Heart right ventricle (tissue), 16 donors: ENCODE results near the gene STUM. TPM values are rescaled to one million over a fixed set of nuclear protein-coding genes. Genes with fewer than 3 reads are reported as not detected.
"Not testable (repeated sequence)": the region's sequence is repeated elsewhere in the genome, so short reads cannot be mapped to it uniquely, and the experiment has no call there.

Source experiments
- ATAC-seq, 8 donors: fragments of 200-7000 bp; cut with Tn5 transposase; one replicate each; pipeline ENCODE4 v1.9.1; 2020; ENCODE audit warnings: mild to moderate bottlenecking in 8 of 8, moderate library complexity in 8 of 8, moderate number of reproducible peaks in 1 of 8
- DNase-seq, 2 donors: peaks; one replicate each; pipeline ENCODE4 v3.0.0-alpha.2; 2020
- H3K27ac ChIP-seq, 10 donors: fragments of 200-600 bp; sonication (generic) in 2 of 10; one replicate each; pipeline versions ENCODE4 v1.5.0 to v1.8.0; 2020 to 2022; ENCODE audit warnings: mild to moderate bottlenecking in 3 of 10
- H3K27me3 ChIP-seq, 7 donors: fragments of 200-600 bp; one replicate each; pipeline ENCODE4 v1.8.0; 2021 to 2022; ENCODE audit warnings: mild to moderate bottlenecking in 2 of 7
- H3K36me3 ChIP-seq, 9 donors: fragments of 200-600 bp; sonication (generic) in 1 of 9; one replicate each; pipeline versions ENCODE4 v1.5.0 to v1.8.0; 2020 to 2022; ENCODE audit warnings: mild to moderate bottlenecking in 2 of 9
- H3K4me1 ChIP-seq, 9 donors: fragments of 200-600 bp; sonication (generic) in 1 of 9; one replicate each; pipeline versions ENCODE4 v1.5.0 to v1.8.0; 2020 to 2022; ENCODE audit warnings: mild to moderate bottlenecking in 4 of 9
- H3K4me3 ChIP-seq, 10 donors: fragments of 200-600 bp; sonication (generic) in 2 of 10; one replicate each; pipeline versions ENCODE4 v1.5.0 to v1.8.0; 2020 to 2022; ENCODE audit warnings: mild to moderate bottlenecking in 7 of 10, moderate library complexity in 2 of 10
- H3K9me3 ChIP-seq, 11 donors: fragments of 200-600 bp in 10 of 11; sonication (generic) in 2 of 11; one replicate each; pipeline versions ENCODE4 v1.5.0 to v1.8.0; 2013 to 2022; ENCODE audit warnings: mild to moderate bottlenecking in 2 of 11, control low read depth in 1 of 11, moderate library complexity in 1 of 11
- WGBS, 2 donors: extraction: QIAGEN DNeasy Blood & Tissue Kit; methylation state at CpG; one replicate each; pipeline ENCODE4 v1.1.7; 2013; ENCODE audit warnings: inconsistent platforms in 1 of 2; 5-methylcytosine and 5-hydroxymethylcytosine counted together
- intact Hi-C, 10 donors: fragments of 100-400 bp; cut with DNase I; formaldehyde crosslinking; loops; one replicate each; pipeline versions ENCODE4 v1.11.1 to v1.14.2; 2022
- long read RNA-seq, 3 donors: library from polyadenylated mRNA; unstranded; transcript quantifications; one replicate each; pipeline ENCODE4 v2.0.0, GENCODE V29; 2020 to 2021
- polyA plus RNA-seq, 2 donors: library from polyadenylated mRNA; stranded (reverse); fragments of 200-250 nt; gene quantifications; one replicate each; pipeline ENCODE4 v1.2.3, GENCODE V29; 2013
- total RNA-seq, 10 donors: library from RNA; stranded (reverse); fragmentation: NEBNext Ultra II Directional in 3 of 10; extraction: Animal tissue kit (Norgen Biotek cat#: 25700) in 3 of 10; gene quantifications; one replicate each; pipeline versions ENCODE4 v1.2.1 to v1.2.4, GENCODE V29; 2021 to 2023
- TF ChIP-seq, protein P1 (sequence below), 9 donors: fragments of 200-600 bp; sonication (generic) in 2 of 9; IDR thresholded peaks; one replicate each; pipeline versions ENCODE4 v1.5.0 to v1.8.0; 2021 to 2022; ENCODE audit warnings: antibody characterized with exemption in 9 of 9, mild to moderate bottlenecking in 5 of 9, moderate library complexity in 1 of 9
- donor health status: Arrhythmogenic right ventricular cardiomyopathy.
- donor health status: ischemic (EF 13 %, LVEDD 7.1; RV severe dilation, severe dysfunction).
- donor health status: healthy with polysubstance abuse.
- donor health status: DM: no; HTN: yes; CAD: no.
- donor health status: DM: no; HTN: no; CAD: no.
- donor health status: ischemic (EF 25% LVEDD 6.9; RV normal size, moderate dysfunction).
- donor health status: ischemic (EF 25% LVEDD 5.7; RV mildly dilated, moderate dysfunction).
- donor health status: healthy.
- donor health status: DM: yes; HTN: yes; CAD: no.
- donor health status: Ischemic cardiomyopathy.
- donor health status: ischemic (EF 35%, LVEDD 5.7; RV mildly dilated, moderate dysfunction).
- donor health status: nonischemic (EF 11% LVEDD 7.7; RV severe dilation, severe dysfunction).
- donor health status: DM: yes; HTN: yes; CAD: no.
- donor health status: PGD.
- donor health status: ischemic (EF 29% LVEDD 5.4; RV normal size, mild dysfunction).
- donor health status: nonischemic (EF 23%, LVEDD 6.1; RV moderate dilation, normal function).

Gene STUM, protein sequence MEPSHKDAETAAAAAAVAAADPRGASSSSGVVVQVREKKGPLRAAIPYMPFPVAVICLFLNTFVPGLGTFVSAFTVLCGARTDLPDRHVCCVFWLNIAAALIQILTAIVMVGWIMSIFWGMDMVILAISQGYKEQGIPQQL
- total RNA-seq (1 to 10 TPM in 5 of 10 donors, under 1 TPM in 5; 0.36 to 2.8 (median 0.94) TPM), polyA plus RNA-seq (1 to 10 TPM in 1 of 2 donors, under 1 TPM in 1; 0.48 to 1.2 TPM)
- long read RNA-seq, donor 1, partial matches to known transcripts: 0 of 1 reads
- long read RNA-seq, donor 1, other reads (novel, unspliced or antisense): 1 of 1 reads
- long read RNA-seq, donor 2, partial matches to known transcripts: 0 of 3 reads
- long read RNA-seq, donor 2, other reads (novel, unspliced or antisense): 3 of 3 reads
- long read RNA-seq, donor 3: 0 reads

DNA sequence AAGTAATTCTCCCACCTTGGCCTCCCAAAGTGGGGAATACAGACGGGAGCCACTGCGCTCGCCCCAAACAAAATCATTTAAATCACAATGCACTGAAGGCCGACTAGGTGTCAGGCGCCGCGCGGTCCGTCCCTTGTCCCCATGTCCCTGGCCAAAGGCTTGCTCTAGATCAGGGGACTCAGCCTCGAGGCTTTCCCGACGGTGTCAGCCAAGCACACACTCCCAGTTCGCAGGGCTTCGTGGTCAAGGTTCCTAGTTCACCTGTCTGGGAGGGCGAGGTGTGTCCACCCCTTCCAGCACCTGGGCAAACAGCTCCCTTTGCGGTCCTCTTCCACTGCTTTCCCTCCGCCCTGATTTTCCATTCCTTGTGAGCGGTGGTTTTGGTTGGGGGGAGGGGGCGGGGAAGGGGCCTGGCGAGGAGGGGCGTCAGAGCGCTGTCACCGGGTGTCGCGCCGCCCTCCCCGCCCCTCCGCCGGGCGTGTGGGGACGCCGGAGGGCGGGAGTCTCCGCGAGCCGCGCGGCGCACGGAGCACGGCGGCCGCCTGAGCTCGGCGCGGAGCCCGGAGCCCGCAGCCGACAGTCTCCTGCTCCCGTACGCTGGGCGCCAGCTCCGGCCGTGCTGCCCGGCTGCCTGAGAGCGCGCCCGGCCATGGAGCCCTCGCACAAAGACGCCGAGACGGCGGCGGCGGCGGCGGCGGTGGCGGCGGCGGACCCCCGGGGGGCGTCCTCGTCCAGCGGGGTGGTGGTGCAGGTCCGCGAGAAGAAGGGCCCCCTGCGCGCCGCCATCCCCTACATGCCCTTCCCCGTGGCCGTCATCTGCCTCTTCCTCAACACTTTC, at the start of gene STUM:
STUM (plus strand) TSS at position 509 of the 838 bp plus-strand sequence; CDS start at position 650, 141 bp downstream.
- H3K27ac ChIP-seq: peak within 1 kb of the TSS in 9 of 10 donors; percentile 5 to 58 (median 30)
- H3K9me3 ChIP-seq: no peaks in the 10 kb centered on the region
- ATAC-seq (peak; percentile 15 to 82 (median 48)), DNase-seq (peak in 1 of 2 donors; percentile 46)
- TF ChIP-seq, protein P1, sequence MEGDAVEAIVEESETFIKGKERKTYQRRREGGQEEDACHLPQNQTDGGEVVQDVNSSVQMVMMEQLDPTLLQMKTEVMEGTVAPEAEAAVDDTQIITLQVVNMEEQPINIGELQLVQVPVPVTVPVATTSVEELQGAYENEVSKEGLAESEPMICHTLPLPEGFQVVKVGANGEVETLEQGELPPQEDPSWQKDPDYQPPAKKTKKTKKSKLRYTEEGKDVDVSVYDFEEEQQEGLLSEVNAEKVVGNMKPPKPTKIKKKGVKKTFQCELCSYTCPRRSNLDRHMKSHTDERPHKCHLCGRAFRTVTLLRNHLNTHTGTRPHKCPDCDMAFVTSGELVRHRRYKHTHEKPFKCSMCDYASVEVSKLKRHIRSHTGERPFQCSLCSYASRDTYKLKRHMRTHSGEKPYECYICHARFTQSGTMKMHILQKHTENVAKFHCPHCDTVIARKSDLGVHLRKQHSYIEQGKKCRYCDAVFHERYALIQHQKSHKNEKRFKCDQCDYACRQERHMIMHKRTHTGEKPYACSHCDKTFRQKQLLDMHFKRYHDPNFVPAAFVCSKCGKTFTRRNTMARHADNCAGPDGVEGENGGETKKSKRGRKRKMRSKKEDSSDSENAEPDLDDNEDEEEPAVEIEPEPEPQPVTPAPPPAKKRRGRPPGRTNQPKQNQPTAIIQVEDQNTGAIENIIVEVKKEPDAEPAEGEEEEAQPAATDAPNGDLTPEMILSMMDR (IDR thresholded peaks at IDR 0.05): no peak
- peaks cover 0 to 45% (median 14%) of the 10 kb centered on the region in 7 donors for H3K27me3 ChIP-seq
- H3K4me1 ChIP-seq: peaks cover 11 to 86% (median 33%) of the 10 kb centered on the region in 9 donors
- 1% methylated on average over 64 to 82 of the region's 82 CpGs for WGBS, 2 donors
- H3K36me3 ChIP-seq: no peaks in the 10 kb centered on the region
- H3K4me3 ChIP-seq: peak within 1 kb of the TSS; percentile 33 to 62 (median 56)
- intact Hi-C loops: loop anchor here in 7 of 10 donors (5.0 to 10.0 kb wide), 4 partner anchors 59 to 279 kb away; no protein-coding TSS in a partner anchor

DNA sequence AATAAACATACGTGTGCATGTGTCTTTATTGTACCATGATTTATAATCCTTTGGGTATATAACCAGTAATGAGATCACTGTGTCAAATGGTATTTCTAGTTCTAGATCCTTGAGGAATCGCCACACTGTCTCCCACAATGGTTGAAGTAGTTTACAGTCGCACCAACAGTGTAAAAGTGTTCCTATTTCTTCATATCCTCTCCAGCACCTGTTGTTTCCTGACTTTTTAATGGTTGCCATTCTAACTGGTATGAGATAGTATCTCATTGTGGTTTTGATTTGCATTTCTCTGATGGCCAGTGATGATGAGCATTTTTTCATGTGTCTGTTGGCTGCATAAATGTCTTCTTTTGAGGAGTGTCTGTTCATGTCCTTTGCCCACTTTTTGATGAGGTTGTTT, 48.9 kb upstream of the STUM start:
- H3K27ac ChIP-seq, ATAC-seq, H3K27me3 ChIP-seq, H3K36me3 ChIP-seq, intact Hi-C loops, H3K9me3 ChIP-seq, DNase-seq, H3K4me3 ChIP-seq, H3K4me1 ChIP-seq: not testable (repeated sequence)
- 88 to 92% methylated on average over 3 of the region's 3 CpGs for WGBS, 2 donors

DNA sequence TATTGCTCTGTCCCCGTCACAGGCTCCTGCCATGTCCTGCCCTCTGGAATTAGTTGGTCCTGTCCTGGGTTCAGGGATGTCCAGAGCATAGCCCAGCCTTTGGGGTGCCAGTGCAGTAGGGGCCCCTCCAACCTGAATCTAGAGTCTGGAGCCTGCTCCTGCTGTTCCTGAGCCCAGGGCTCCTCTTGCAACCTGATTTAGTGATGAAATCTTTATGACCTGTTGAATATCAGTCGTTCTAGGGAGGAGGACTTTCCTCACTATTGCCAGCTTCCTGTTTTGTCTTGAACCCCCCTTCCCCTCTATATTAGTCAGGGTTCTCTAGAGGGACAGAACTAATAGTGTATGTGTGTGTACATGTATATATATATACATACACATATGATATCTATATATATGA, 42.5 kb upstream of the STUM start:
- 59 to 74% methylated on average over 2 of the region's 2 CpGs for WGBS, 2 donors
- DNase-seq (no peak), ATAC-seq (no peak)
- TF ChIP-seq, protein P1 (IDR thresholded peaks at IDR 0.05): no peak
- H3K36me3 ChIP-seq: no peaks in the 10 kb centered on the region
- no peaks in the 10 kb centered on the region for H3K4me1 ChIP-seq
- peaks cover 0 to 35% (median 18%) of the 10 kb centered on the region in 7 donors for H3K27me3 ChIP-seq
- H3K4me3 ChIP-seq: no peak overlapping the region
- intact Hi-C loops: no loop called here
- H3K27ac ChIP-seq: no peak overlapping the region
- H3K9me3 ChIP-seq: no peaks in the 10 kb centered on the region

DNA sequence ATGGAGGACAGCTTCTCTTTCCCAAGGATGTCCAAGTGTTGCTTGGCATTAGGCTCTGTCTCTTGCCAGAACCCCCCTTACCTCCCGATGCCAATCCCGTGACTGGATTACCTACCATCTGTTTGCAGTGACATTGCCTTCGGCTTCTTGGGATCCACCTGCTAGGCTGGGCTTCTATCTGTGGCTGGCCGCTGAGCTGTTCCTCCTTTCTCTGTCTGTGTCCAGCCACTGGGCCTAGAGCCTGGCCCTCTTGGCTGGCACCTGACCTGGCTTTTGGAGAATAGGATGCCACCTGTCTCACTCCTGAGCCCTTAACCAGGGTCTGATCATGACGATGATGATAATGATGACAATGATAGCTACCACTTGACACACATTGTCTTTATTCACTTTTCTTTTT, 41.6 kb upstream of the STUM start:
- Histone ChIP-seq H3K4me3 (no peak overlapping the region), H3K27me3 (peaks cover 0 to 35% (median 18%) of the 10 kb centered on the region in 7 donors), H3K27ac (no peak overlapping the region), H3K36me3 (no peaks in the 10 kb centered on the region), H3K9me3 (no peaks in the 10 kb centered on the region), H3K4me1 (no peaks in the 10 kb centered on the region)
- intact Hi-C loops: no loop called here
- TF ChIP-seq, protein P1 (IDR thresholded peaks at IDR 0.05): no peak
- ATAC-seq (no peak), DNase-seq (no peak)
- 95 to 97% methylated on average over 5 of the region's 5 CpGs for WGBS, 2 donors
